Lower lobe of right lung (tissue), 2 donors: ENCODE data around the gene MYO1D. TPM values are rescaled to one million over a fixed set of nuclear protein-coding genes. Genes with fewer than 3 reads are reported as not detected.

Experiments
- ATAC-seq, 2 donors: fragments of 200-7000 bp; cut with Tn5 transposase; one replicate each; pipeline ENCODE4 v1.9.1; 2020 to 2022; ENCODE audit warnings: mild to moderate bottlenecking in 2 of 2, moderate library complexity in 2 of 2
- DNase-seq: peaks from one replicate; pipeline ENCODE4 v3.0.0-alpha.2; 2020
- H3K27ac ChIP-seq: fragments of 200-600 bp; one replicate; pipeline ENCODE4 v1.8.0; 2022
- H3K27me3 ChIP-seq: fragments of 200-600 bp; one replicate; pipeline ENCODE4 v1.8.0; 2022; ENCODE audit warnings: low read depth
- H3K36me3 ChIP-seq: fragments of 200-600 bp; one replicate; pipeline ENCODE4 v1.8.0; 2022; ENCODE audit warnings: mild to moderate bottlenecking
- H3K4me1 ChIP-seq: fragments of 200-600 bp; one replicate; pipeline ENCODE4 v1.8.0; 2022
- H3K4me3 ChIP-seq: fragments of 200-600 bp; one replicate; pipeline ENCODE4 v1.8.0; 2022; ENCODE audit warnings: mild to moderate bottlenecking
- H3K9me3 ChIP-seq: fragments of 200-600 bp; one replicate; pipeline ENCODE4 v1.8.0; 2022
- intact Hi-C: fragments of 100-400 bp; cut with DNase I; formaldehyde crosslinking; loops from one replicate; pipeline ENCODE4 v1.11.0; 2022
- total RNA-seq: library from RNA; stranded (reverse); fragmentation: NEBNext Ultra II Directional; extraction: Animal tissue kit (Norgen Biotek cat#: 25700); gene quantifications from one replicate; pipeline ENCODE4 v1.2.1, GENCODE V29; 2021
- TF ChIP-seq, protein P1 (sequence below): fragments of 200-600 bp; IDR thresholded peaks from one replicate; pipeline ENCODE4 v1.8.0; 2022; ENCODE audit warnings: antibody characterized with exemption, mild to moderate bottlenecking
- donor health status: DM: no; HTN: yes; CAD: no; lungs with severe emphysema.

The MYO1D gene
- total RNA-seq, 1 donor from 2014 or later, result 58.0 TPM

DNA sequence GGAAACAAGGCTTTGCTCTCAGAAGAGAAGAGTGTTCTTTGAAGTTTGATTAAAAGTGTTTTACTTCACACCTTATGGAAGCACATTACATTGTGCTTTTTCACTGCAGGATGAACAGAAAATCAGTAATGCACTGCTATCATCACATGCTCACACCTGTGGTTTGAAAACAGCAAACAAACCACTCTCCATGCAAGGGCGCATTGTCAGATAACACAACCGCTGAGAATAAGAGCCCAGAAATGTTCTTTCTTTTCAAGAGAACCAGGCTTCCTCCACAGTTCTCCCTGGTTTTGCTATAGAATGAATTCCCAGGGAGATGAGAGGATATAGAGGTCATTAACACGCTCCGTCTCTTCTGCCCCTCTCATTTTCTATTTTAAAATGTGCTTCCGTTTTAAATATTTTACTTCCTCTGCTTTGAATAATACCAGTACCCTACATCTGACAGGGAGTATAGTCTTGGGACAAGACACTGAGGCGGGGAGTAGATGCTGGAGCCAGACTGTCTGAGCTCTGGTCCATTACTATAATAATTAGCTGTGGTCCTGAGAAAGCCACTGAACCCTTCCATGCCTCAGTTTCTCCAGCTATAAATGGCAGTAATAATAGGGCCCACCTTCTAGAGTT, 318.5 kb downstream of the MYO1D start:
- Histone ChIP-seq H3K4me3 (no peak overlapping the region), H3K36me3 (no peaks in the 10 kb centered on the region), H3K4me1 (no peaks in the 10 kb centered on the region), H3K9me3 (no peaks in the 10 kb centered on the region), H3K27ac (no peak overlapping the region), H3K27me3 (no peaks in the 10 kb centered on the region)
- intact Hi-C loops, result no loop called here
- DNase-seq (no peak), ATAC-seq (no peak)
- TF ChIP-seq, protein P1, sequence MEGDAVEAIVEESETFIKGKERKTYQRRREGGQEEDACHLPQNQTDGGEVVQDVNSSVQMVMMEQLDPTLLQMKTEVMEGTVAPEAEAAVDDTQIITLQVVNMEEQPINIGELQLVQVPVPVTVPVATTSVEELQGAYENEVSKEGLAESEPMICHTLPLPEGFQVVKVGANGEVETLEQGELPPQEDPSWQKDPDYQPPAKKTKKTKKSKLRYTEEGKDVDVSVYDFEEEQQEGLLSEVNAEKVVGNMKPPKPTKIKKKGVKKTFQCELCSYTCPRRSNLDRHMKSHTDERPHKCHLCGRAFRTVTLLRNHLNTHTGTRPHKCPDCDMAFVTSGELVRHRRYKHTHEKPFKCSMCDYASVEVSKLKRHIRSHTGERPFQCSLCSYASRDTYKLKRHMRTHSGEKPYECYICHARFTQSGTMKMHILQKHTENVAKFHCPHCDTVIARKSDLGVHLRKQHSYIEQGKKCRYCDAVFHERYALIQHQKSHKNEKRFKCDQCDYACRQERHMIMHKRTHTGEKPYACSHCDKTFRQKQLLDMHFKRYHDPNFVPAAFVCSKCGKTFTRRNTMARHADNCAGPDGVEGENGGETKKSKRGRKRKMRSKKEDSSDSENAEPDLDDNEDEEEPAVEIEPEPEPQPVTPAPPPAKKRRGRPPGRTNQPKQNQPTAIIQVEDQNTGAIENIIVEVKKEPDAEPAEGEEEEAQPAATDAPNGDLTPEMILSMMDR, result no peak

DNA sequence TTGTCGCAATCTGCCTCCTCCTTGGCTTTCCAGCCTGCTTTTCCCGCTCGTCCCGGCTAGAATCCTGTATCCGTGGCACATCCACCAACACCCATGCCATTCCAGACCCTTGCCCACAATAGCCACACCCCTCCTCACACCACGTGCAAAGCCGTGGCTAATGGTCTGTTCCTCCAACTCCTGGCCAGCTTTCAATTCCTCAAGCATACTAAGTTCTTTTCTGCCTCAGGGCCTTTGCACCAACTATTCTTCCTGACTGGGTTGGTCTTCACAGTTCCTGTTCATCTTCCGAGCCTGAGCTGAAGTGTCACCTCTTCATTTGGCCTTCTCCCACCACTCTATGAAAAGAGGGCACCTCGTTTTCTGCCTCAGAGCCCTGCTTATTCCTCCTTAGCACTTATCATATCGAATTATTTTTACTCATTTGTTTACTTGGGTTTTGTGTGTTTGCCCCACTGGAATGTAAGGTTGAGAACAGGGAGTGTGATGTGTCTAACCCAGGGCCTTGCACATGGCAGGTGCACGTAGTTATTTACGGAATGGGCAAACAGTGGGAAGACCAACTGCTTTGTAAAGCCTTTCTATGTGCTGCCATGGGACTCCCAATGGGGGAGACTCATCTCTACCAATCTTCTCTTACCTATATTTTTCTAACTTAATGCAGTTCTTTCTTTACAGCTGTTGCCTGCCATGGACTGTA, 321.2 kb downstream of the MYO1D start:
- intact Hi-C loops, result no loop called here
- DNase-seq (no peak), ATAC-seq (no peak)
- Histone ChIP-seq H3K27ac (no peak overlapping the region), H3K27me3 (no peaks in the 10 kb centered on the region), H3K4me3 (no peak overlapping the region), H3K4me1 (no peaks in the 10 kb centered on the region), H3K9me3 (no peaks in the 10 kb centered on the region), H3K36me3 (no peaks in the 10 kb centered on the region)
- TF ChIP-seq, protein P1, result no peak

DNA sequence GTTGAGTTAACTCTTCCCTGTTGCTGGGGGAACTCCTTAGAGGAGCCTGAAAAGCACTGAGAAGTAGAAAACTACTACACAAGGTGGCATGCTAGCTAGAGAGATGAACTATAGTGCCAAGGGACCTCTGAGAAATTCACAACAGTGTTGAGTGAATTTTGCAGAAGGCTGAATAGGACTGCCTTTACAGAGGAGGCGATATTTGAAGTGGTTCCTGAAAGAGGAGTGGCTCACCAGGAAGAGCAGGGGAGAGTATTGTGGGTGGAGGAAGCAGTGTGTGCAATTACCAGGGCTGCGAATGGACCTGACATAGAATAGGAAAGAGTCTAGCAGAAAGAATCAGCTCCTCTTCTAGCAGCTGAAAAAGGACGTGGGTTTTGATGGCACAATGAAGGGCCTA, 323.8 kb downstream of the MYO1D start:
- Histone ChIP-seq H3K4me3 (no peak overlapping the region), H3K4me1 (no peaks in the 10 kb centered on the region), H3K9me3 (no peaks in the 10 kb centered on the region), H3K36me3 (no peaks in the 10 kb centered on the region), H3K27ac (no peak overlapping the region), H3K27me3 (no peaks in the 10 kb centered on the region)
- intact Hi-C loops, result no loop called here
- TF ChIP-seq, protein P1, result no peak
- DNase-seq (no peak), ATAC-seq (peak; percentile 77 to 82)

DNA sequence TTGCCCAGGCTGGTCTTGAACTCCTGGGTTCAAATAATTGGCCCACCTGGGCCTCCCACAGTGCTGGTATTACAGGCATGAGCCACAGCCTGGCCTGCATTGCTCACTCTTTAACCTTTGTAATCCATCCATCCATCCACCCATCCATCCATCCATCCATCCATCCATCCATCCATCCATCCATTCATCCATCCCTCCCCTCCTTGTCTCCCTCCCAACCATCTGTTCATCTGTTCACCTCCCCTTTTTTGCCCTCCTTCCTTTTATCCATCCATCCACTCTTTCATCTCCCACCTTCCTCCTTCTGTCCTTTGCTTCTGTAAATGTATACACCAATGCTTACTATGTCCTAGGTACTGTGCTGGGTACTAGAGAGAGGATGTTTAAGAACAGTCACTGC, 324.6 kb downstream of the MYO1D start:
- no peaks in the 10 kb centered on the region for H3K4me1 ChIP-seq
- no peaks in the 10 kb centered on the region for H3K36me3 ChIP-seq
- H3K27ac ChIP-seq, result no peak overlapping the region
- no peaks in the 10 kb centered on the region for H3K9me3 ChIP-seq
- DNase-seq (no peak), ATAC-seq (no peak)
- intact Hi-C loops, result no loop called here
- H3K27me3 ChIP-seq, result no peaks in the 10 kb centered on the region
- H3K4me3 ChIP-seq, result no peak overlapping the region
- TF ChIP-seq, protein P1, result no peak

DNA sequence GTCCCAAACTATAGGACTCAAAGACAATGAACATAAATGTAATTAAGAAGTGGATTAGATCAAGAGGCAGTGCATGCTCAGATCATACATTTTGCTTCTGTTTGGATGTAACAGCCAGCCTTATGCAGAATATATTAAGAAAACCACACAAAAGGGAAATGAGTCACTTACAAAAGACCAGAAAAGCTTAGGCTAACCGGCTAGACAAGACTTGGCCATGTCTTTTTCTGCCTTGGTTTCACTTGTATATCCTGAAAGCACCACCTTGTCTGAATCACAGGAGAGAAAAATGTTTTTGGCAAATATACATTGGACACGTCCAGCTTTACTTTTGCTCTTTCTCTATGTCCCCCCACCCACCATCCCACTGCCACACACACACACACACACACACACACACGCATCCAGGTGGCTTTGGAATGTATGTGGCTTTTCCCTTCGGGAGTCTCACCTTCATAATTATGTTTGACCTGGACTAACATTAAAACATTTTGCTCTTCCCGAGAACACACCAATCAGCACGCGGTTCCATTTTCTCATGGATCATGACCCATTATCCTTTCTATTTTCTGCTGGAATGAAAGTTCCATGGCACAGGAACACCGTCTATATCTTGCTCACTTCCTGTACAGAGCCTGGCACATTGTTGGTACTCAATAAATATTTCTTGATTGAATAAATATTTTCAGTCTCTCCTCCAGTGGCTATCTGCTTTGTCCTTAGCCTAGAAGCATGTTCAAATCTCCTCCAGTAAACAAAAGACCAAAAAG, 325.6 kb downstream of the MYO1D start:
- no peaks in the 10 kb centered on the region for H3K4me1 ChIP-seq
- DNase-seq, result no peak
- no peaks in the 10 kb centered on the region for H3K36me3 ChIP-seq
- TF ChIP-seq, protein P1, result no peak
- H3K27ac ChIP-seq, result no peak overlapping the region
- ATAC-seq, result no peak
- H3K4me3 ChIP-seq, result no peak overlapping the region
- no peaks in the 10 kb centered on the region for H3K27me3 ChIP-seq
- intact Hi-C loops, result no loop called here
- H3K9me3 ChIP-seq, result no peaks in the 10 kb centered on the region
